B cell (primary cell): ENCODE measurements around the gene CBLN3.

ENCODE experiments used
- CTCF ChIP-seq: fragments of 200-600 bp; IDR thresholded peaks from one replicate; pipeline ENCODE4 v1.8.0; 2022; ENCODE audit warnings: antibody characterized with exemption, mild to moderate bottlenecking
- EZH2 ChIP-seq: IDR thresholded peaks from 2 replicates; pipeline ENCODE4 v1.6.1; 2012; ENCODE audit warnings: borderline replicate concordance, low read depth, mild to moderate bottlenecking, moderate library complexity, low read length; ENCODE audit not compliant: insufficient read depth, poor library complexity, severe bottlenecking

GRCh38 chr14:24441485-24441884 lies 12.0 kb upstream of the CBLN3 start:
- TF ChIP-seq EZH2 (no peak), CTCF (no peak)
